ENCODE results near the gene VDR.

- TF ChIP-seq, protein P1, sequence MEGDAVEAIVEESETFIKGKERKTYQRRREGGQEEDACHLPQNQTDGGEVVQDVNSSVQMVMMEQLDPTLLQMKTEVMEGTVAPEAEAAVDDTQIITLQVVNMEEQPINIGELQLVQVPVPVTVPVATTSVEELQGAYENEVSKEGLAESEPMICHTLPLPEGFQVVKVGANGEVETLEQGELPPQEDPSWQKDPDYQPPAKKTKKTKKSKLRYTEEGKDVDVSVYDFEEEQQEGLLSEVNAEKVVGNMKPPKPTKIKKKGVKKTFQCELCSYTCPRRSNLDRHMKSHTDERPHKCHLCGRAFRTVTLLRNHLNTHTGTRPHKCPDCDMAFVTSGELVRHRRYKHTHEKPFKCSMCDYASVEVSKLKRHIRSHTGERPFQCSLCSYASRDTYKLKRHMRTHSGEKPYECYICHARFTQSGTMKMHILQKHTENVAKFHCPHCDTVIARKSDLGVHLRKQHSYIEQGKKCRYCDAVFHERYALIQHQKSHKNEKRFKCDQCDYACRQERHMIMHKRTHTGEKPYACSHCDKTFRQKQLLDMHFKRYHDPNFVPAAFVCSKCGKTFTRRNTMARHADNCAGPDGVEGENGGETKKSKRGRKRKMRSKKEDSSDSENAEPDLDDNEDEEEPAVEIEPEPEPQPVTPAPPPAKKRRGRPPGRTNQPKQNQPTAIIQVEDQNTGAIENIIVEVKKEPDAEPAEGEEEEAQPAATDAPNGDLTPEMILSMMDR (IDR thresholded peaks at IDR 0.05; ENCODE audit: poor library complexity, severe bottlenecking) = no peak
- TF ChIP-seq POLR2AphosphoS5 (IDR thresholded peaks at IDR 0.05) (no peak), EZH2 (IDR thresholded peaks at IDR 0.05; ENCODE audit: borderline replicate concordance, insufficient read depth, low read length, poor library complexity, severe bottlenecking) (no peak), MXI1 (conservative IDR thresholded peaks at IDR 0.05; ENCODE audit: poor library complexity, severe bottlenecking) (no peak), EP300 (conservative IDR thresholded peaks at IDR 0.05; ENCODE audit: poor library complexity, severe bottlenecking) (no peak)
- TF ChIP-seq, protein P2, sequence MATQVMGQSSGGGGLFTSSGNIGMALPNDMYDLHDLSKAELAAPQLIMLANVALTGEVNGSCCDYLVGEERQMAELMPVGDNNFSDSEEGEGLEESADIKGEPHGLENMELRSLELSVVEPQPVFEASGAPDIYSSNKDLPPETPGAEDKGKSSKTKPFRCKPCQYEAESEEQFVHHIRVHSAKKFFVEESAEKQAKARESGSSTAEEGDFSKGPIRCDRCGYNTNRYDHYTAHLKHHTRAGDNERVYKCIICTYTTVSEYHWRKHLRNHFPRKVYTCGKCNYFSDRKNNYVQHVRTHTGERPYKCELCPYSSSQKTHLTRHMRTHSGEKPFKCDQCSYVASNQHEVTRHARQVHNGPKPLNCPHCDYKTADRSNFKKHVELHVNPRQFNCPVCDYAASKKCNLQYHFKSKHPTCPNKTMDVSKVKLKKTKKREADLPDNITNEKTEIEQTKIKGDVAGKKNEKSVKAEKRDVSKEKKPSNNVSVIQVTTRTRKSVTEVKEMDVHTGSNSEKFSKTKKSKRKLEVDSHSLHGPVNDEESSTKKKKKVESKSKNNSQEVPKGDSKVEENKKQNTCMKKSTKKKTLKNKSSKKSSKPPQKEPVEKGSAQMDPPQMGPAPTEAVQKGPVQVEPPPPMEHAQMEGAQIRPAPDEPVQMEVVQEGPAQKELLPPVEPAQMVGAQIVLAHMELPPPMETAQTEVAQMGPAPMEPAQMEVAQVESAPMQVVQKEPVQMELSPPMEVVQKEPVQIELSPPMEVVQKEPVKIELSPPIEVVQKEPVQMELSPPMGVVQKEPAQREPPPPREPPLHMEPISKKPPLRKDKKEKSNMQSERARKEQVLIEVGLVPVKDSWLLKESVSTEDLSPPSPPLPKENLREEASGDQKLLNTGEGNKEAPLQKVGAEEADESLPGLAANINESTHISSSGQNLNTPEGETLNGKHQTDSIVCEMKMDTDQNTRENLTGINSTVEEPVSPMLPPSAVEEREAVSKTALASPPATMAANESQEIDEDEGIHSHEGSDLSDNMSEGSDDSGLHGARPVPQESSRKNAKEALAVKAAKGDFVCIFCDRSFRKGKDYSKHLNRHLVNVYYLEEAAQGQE (IDR thresholded peaks at IDR 0.05; ENCODE audit: borderline replicate concordance) = no peak
Measured at GRCh38 chr12:47921907-47922306, 17.1 kb upstream of the VDR start.
